ENCODE measurements around the gene GARIN5A.

The GARIN5A gene

GRCh38 chr19:50507376-50507775 lies 30.7 kb upstream of the GARIN5A start:
- DNase-seq = no peak

GRCh38 chr19:50506700-50507099 lies 30.1 kb upstream of the GARIN5A start:
- no peak for DNase-seq

GRCh38 chr19:50505856-50506611 lies 29.4 kb upstream of the GARIN5A start:
- DNase-seq = no peak

GRCh38 chr19:50501568-50502475 lies 25.2 kb upstream of the GARIN5A start:
- DNase-seq = no peak

GRCh38 chr19:50501186-50501567 lies 24.5 kb upstream of the GARIN5A start:
- no peak for DNase-seq

GRCh38 chr19:50500753-50501151 lies 24.1 kb upstream of the GARIN5A start:
- DNase-seq = no peak

GRCh38 chr19:50500060-50500752 lies 23.6 kb upstream of the GARIN5A start:
- no peak for DNase-seq

GRCh38 chr19:50498219-50499056 lies 21.8 kb upstream of the GARIN5A start:
- no peak for DNase-seq

- DNase-seq = no peak
Observed at GRCh38 chr19:50497022-50497405, 20.4 kb upstream of the GARIN5A start.

- DNase-seq = no peak
Observed at GRCh38 chr19:50496189-50497021, 19.8 kb upstream of the GARIN5A start.

GRCh38 chr19:50495020-50495531 lies 18.4 kb upstream of the GARIN5A start:
- no peak for DNase-seq

GRCh38 chr19:50494186-50495019 lies 17.8 kb upstream of the GARIN5A start:
- DNase-seq = no peak

- no peak for DNase-seq
Observed at GRCh38 chr19:50493171-50493570, 16.5 kb upstream of the GARIN5A start.

GRCh38 chr19:50492303-50493052 lies 15.8 kb upstream of the GARIN5A start:
- peak; percentile 57 for DNase-seq

- DNase-seq = no peak
Observed at GRCh38 chr19:50490991-50491472, 14.4 kb upstream of the GARIN5A start.

- DNase-seq = no peak
Observed at GRCh38 chr19:50490411-50490811, 13.8 kb upstream of the GARIN5A start.

GRCh38 chr19:50489461-50490011 lies 12.9 kb upstream of the GARIN5A start:
- DNase-seq = no peak

GRCh38 chr19:50488389-50489194 lies 11.9 kb upstream of the GARIN5A start:
- DNase-seq = peak; percentile 85
